Mucosa of rectum (tissue), 2 donors: ENCODE data around the gene POLR1A.

Source experiments
- H3K27ac ChIP-seq, 2 donors: one replicate each; pipeline ENCODE4 v1.7.0; 2013; ENCODE audit warnings: inconsistent platforms in 2 of 2, low read depth in 2 of 2, low read length in 2 of 2
- H3K27me3 ChIP-seq, 2 donors: one replicate each; pipeline ENCODE4 v1.7.0; 2013; ENCODE audit warnings: low read length in 2 of 2; ENCODE audit not compliant: control insufficient read depth in 2 of 2, insufficient read depth in 2 of 2
- H3K36me3 ChIP-seq, 2 donors: one replicate each; pipeline ENCODE4 v1.7.0; 2013; ENCODE audit warnings: low read length in 2 of 2; ENCODE audit not compliant: control insufficient read depth in 2 of 2, insufficient read depth in 2 of 2
- H3K4me1 ChIP-seq, 2 donors: one replicate each; pipeline ENCODE4 v1.7.0; 2013; ENCODE audit warnings: low read length in 2 of 2, mild to moderate bottlenecking in 1 of 2; ENCODE audit not compliant: control insufficient read depth in 2 of 2, insufficient read depth in 2 of 2
- H3K4me3 ChIP-seq, 2 donors: one replicate each; pipeline ENCODE4 v1.7.0; 2013; ENCODE audit warnings: low read length in 2 of 2
- H3K9ac ChIP-seq, 2 donors: one replicate each; pipeline ENCODE4 v1.7.0; 2013; ENCODE audit warnings: low read length in 2 of 2, low read depth in 1 of 2, mild to moderate bottlenecking in 1 of 2
- H3K9me3 ChIP-seq, 2 donors: one replicate each; pipeline ENCODE4 v1.7.0; 2013; ENCODE audit warnings: low read length in 2 of 2; ENCODE audit not compliant: control insufficient read depth in 2 of 2
- donor health status: healthy.
- donor health status: Normal muscosa, but diverticular disease.

Gene POLR1A

GRCh38 chr2:86032861-86033595 lies 72.7 kb downstream of the POLR1A start:
- Histone ChIP-seq H3K27ac (no peak overlapping the region), H3K4me3 (no peak overlapping the region), H3K27me3 (no peaks in the 10 kb centered on the region), H3K9me3 (no peaks in the 10 kb centered on the region), H3K4me1 (peaks cover 28 to 29% of the 10 kb centered on the region in 2 donors), H3K9ac (no peak overlapping the region), H3K36me3 (peaks cover 40 to 64% of the 10 kb centered on the region in 2 donors)

GRCh38 chr2:86031606-86032005 lies 74.1 kb downstream of the POLR1A start:
- no peak overlapping the region for H3K4me3 ChIP-seq
- H3K27ac ChIP-seq = no peak overlapping the region
- H3K27me3 ChIP-seq = no peaks in the 10 kb centered on the region
- H3K4me1 ChIP-seq = peaks cover 14 to 15% of the 10 kb centered on the region in 2 donors
- H3K36me3 ChIP-seq = peaks cover 53 to 73% of the 10 kb centered on the region in 2 donors
- H3K9me3 ChIP-seq = no peaks in the 10 kb centered on the region
- H3K9ac ChIP-seq = no peak overlapping the region

- peaks cover 57 to 77% of the 10 kb centered on the region in 2 donors for H3K36me3 ChIP-seq
- no peaks in the 10 kb centered on the region for H3K27me3 ChIP-seq
- H3K9me3 ChIP-seq = no peaks in the 10 kb centered on the region
- no peak overlapping the region for H3K9ac ChIP-seq
- H3K27ac ChIP-seq = no peak overlapping the region
- H3K4me1 ChIP-seq = peaks cover 9 to 11% of the 10 kb centered on the region in 2 donors
- no peak overlapping the region for H3K4me3 ChIP-seq
These were observed 74.5 kb downstream of the POLR1A start for GRCh38 chr2:86031151-86031550.

- Histone ChIP-seq H3K9me3 (no peaks in the 10 kb centered on the region), H3K36me3 (peaks cover 58 to 81% of the 10 kb centered on the region in 2 donors), H3K9ac (no peak overlapping the region), H3K27ac (no peak overlapping the region), H3K4me1 (no peaks in the 10 kb centered on the region), H3K4me3 (no peak overlapping the region), H3K27me3 (no peaks in the 10 kb centered on the region)
These were observed 75.8 kb downstream of the POLR1A start for GRCh38 chr2:86029873-86030272.

- no peak overlapping the region for H3K27ac ChIP-seq
- no peaks in the 10 kb centered on the region for H3K27me3 ChIP-seq
- no peaks in the 10 kb centered on the region for H3K4me1 ChIP-seq
- no peak overlapping the region for H3K4me3 ChIP-seq
- no peak overlapping the region for H3K9ac ChIP-seq
- H3K9me3 ChIP-seq = no peaks in the 10 kb centered on the region
- peaks cover 53 to 76% of the 10 kb centered on the region in 2 donors for H3K36me3 ChIP-seq
These were observed 76.8 kb downstream of the POLR1A start for GRCh38 chr2:86028766-86029381.

- H3K27me3 ChIP-seq = no peaks in the 10 kb centered on the region
- H3K27ac ChIP-seq = no peak overlapping the region
- no peak overlapping the region for H3K9ac ChIP-seq
- no peaks in the 10 kb centered on the region for H3K9me3 ChIP-seq
- peaks cover 45 to 69% of the 10 kb centered on the region in 2 donors for H3K36me3 ChIP-seq
- H3K4me3 ChIP-seq = no peak overlapping the region
- no peaks in the 10 kb centered on the region for H3K4me1 ChIP-seq
These were observed 77.5 kb downstream of the POLR1A start for GRCh38 chr2:86027922-86028765.

GRCh38 chr2:86027196-86027921 lies 78.3 kb downstream of the POLR1A start:
- H3K4me1 ChIP-seq = no peaks in the 10 kb centered on the region
- no peak overlapping the region for H3K4me3 ChIP-seq
- no peak overlapping the region for H3K27ac ChIP-seq
- peaks cover 44 to 64% of the 10 kb centered on the region in 2 donors for H3K36me3 ChIP-seq
- no peaks in the 10 kb centered on the region for H3K9me3 ChIP-seq
- no peak overlapping the region for H3K9ac ChIP-seq
- no peaks in the 10 kb centered on the region for H3K27me3 ChIP-seq

GRCh38 chr2:86026744-86027065 lies 79.0 kb downstream of the POLR1A start:
- H3K4me1 ChIP-seq = no peaks in the 10 kb centered on the region
- H3K36me3 ChIP-seq = peaks cover 44 to 57% of the 10 kb centered on the region in 2 donors
- H3K9ac ChIP-seq = no peak overlapping the region
- no peak overlapping the region for H3K4me3 ChIP-seq
- H3K9me3 ChIP-seq = no peaks in the 10 kb centered on the region
- no peak overlapping the region for H3K27ac ChIP-seq
- no peaks in the 10 kb centered on the region for H3K27me3 ChIP-seq

- no peaks in the 10 kb centered on the region for H3K4me1 ChIP-seq
- no peaks in the 10 kb centered on the region for H3K27me3 ChIP-seq
- no peak overlapping the region for H3K9ac ChIP-seq
- no peak overlapping the region for H3K4me3 ChIP-seq
- H3K27ac ChIP-seq = no peak overlapping the region
- H3K36me3 ChIP-seq = peaks cover 44 to 52% of the 10 kb centered on the region in 2 donors
- no peaks in the 10 kb centered on the region for H3K9me3 ChIP-seq
These were observed 79.5 kb downstream of the POLR1A start for GRCh38 chr2:86025976-86026743.
